ENCODE data around the gene C12orf43. TPM values are rescaled to one million over a fixed set of nuclear protein-coding genes. Genes with fewer than 3 reads are reported as not detected.

C12orf43 gene
- total RNA-seq, 1 experiment from 2014 or later: 25.7 TPM

DNA sequence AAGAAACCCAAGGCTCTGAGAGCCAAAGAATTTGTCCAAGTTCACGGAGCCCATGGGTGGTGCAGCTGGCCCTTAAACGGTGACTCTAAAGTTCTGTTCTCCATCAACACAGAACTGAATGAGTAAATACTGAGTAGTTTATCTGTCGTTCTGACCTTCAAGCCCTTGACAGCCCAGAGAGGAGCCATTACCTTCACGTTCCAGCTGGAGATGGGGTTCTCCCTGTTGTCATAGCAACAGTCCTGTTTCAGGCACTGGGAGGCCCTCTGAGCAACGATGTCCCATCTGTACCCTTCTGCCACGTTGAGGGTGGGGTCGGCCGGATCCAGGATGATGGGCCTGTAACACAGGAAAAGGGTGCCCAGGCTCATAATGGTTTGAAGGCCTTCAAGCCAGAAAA, 7.5 kb upstream of the C12orf43 start:
- Histone ChIP-seq H4K20me1 (ENCODE audit: control insufficient read depth, insufficient read depth, insufficient read length) (no peaks in the 10 kb centered on the region), H2AFZ (ENCODE audit: low read length) (no peak overlapping the region), H4K91ac (ENCODE audit: insufficient read length, low read depth, low read length) (no peak overlapping the region), H2BK5ac (ENCODE audit: insufficient read length, low read length) (no peak overlapping the region), H3K23me2 (ENCODE audit: insufficient read length, low read depth, low read length, poor library complexity, severe bottlenecking) (no peaks in the 10 kb centered on the region), H3K4me2 (ENCODE audit: insufficient read depth, insufficient read length, low read length) (no peak overlapping the region), H3K18ac (ENCODE audit: insufficient read length, low read depth, low read length) (no peak overlapping the region), H4K8ac (replicated peaks; ENCODE audit: insufficient read length, low read depth, low read length) (no peak overlapping the region), H3T11ph (ENCODE audit: low read length) (no peak overlapping the region), H3K56ac (ENCODE audit: insufficient read length, low read depth, low read length) (no peak overlapping the region), H2BK15ac (ENCODE audit: low read depth, low read length) (no peak overlapping the region), H2BK120ac (ENCODE audit: low read depth, low read length, poor library complexity, severe bottlenecking) (no peak overlapping the region), H3K14ac (ENCODE audit: insufficient read depth, low read length) (no peak overlapping the region), H4K5ac (ENCODE audit: insufficient read length, low read depth, low read length) (no peak overlapping the region), H2AK5ac (ENCODE audit: insufficient read length, low read length) (no peak overlapping the region), H3K23ac (ENCODE audit: insufficient read length, low read depth, low read length) (no peak overlapping the region), H2BK12ac (ENCODE audit: insufficient read length, low read depth, low read length) (no peak overlapping the region), H3K9ac (ENCODE audit: extremely low read depth, insufficient read length, low read length) (no peak overlapping the region), H3K27ac (ENCODE audit: insufficient read length, low read depth, low read length) (no peak overlapping the region), H2BK20ac (ENCODE audit: low read depth, low read length, poor library complexity, severe bottlenecking) (no peak overlapping the region), H3K79me2 (ENCODE audit: insufficient read depth, low read length) (no peaks in the 10 kb centered on the region), H3K9me3 (ENCODE audit: control insufficient read depth, low read depth, low read length) (no peaks in the 10 kb centered on the region), H3K4me1 (ENCODE audit: insufficient read depth, low read length) (no peaks in the 10 kb centered on the region), H3K79me1 (ENCODE audit: insufficient read depth, low read depth, low read length, poor library complexity, severe bottlenecking) (no peaks in the 10 kb centered on the region), H3K27me3 (ENCODE audit: insufficient read depth, low read length) (no peaks in the 10 kb centered on the region), H3K4ac (ENCODE audit: low read depth, low read length) (no peak overlapping the region)
- no peak for DNase-seq
- TF ChIP-seq, protein P1, sequence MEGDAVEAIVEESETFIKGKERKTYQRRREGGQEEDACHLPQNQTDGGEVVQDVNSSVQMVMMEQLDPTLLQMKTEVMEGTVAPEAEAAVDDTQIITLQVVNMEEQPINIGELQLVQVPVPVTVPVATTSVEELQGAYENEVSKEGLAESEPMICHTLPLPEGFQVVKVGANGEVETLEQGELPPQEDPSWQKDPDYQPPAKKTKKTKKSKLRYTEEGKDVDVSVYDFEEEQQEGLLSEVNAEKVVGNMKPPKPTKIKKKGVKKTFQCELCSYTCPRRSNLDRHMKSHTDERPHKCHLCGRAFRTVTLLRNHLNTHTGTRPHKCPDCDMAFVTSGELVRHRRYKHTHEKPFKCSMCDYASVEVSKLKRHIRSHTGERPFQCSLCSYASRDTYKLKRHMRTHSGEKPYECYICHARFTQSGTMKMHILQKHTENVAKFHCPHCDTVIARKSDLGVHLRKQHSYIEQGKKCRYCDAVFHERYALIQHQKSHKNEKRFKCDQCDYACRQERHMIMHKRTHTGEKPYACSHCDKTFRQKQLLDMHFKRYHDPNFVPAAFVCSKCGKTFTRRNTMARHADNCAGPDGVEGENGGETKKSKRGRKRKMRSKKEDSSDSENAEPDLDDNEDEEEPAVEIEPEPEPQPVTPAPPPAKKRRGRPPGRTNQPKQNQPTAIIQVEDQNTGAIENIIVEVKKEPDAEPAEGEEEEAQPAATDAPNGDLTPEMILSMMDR (conservative IDR thresholded peaks at IDR 0.05): no peak
- Mint-ChIP-seq H3K27me3 (ENCODE audit: low read depth) (peaks cover 2% of the 10 kb centered on the region), H3K9me3 (no peaks in the 10 kb centered on the region), H3K36me3 (ENCODE audit: insufficient read depth in 1 of 3, low read depth in 3 of 3) (no peaks in the 10 kb centered on the region; a peak in 1 of 7 replicates), H3K4me1 (peaks cover 3% of the 10 kb centered on the region in 2 experiments; a peak in 2 of 4 replicates), H3K27ac (no peak overlapping the region), H3K4me3 (no peak overlapping the region)
- WGBS (ENCODE audit: extremely low coverage, insufficient read length, low lambda C conversion rate): no CpG with 5 or more reads among the region's 8 CpGs
